OCI-LY3 (cell line): Measurements from ENCODE around the gene LILRB3.
"Not testable (repeated sequence)": the region's sequence is repeated elsewhere in the genome, so short reads cannot be mapped to it uniquely, and the experiment has no call there.

ENCODE experiments used
- H2AFZ ChIP-seq: fragments of 200-600, 300-600 bp; shearing (Covaris generic); 2 replicates; pipeline ENCODE4 v1.6.0; 2014; ENCODE audit warnings: antibody characterized with exemption, low read depth, low read length
- H3K27ac ChIP-seq: fragments of 200-600, 300-600 bp; sonication (generic); 2 replicates; pipeline ENCODE4 v1.5.1; 2014; ENCODE audit warnings: mild to moderate bottlenecking, low read length, moderate library complexity, mixed read lengths
- H3K27me3 ChIP-seq: fragments of 200-600, 300-600 bp; sonication (generic); 2 replicates; pipeline ENCODE4 v1.6.1; 2014; ENCODE audit warnings: low read depth, low read length, mixed read lengths
- H3K36me3 ChIP-seq: fragments of 200-600, 300-600 bp; sonication (generic); replicated peaks from 2 replicates; pipeline ENCODE3; 2014; ENCODE audit warnings: low read depth, low read length, mixed read lengths
- H3K4me1 ChIP-seq: fragments of 300-600, 200-600 bp; sonication (generic); 2 replicates; pipeline ENCODE4 v1.6.1; 2014; ENCODE audit warnings: low read length, mixed read lengths
- H3K4me2 ChIP-seq: fragments of 200-600, 300-600 bp; sonication (generic); 2 replicates; pipeline ENCODE4 v1.6.1; 2014; ENCODE audit warnings: low read length, mixed read lengths
- H3K4me3 ChIP-seq: fragments of 300-600, 200-600 bp; sonication (generic); 2 replicates; pipeline ENCODE4 v1.5.1; 2014; ENCODE audit warnings: antibody characterized with exemption, mild to moderate bottlenecking, low read length, moderate library complexity
- H3K79me2 ChIP-seq: fragments of 300-600, 200-600 bp; shearing (Covaris generic); 2 replicates; pipeline ENCODE4 v1.6.1; 2014; ENCODE audit warnings: mild to moderate bottlenecking, low read length, mixed read lengths
- H3K9ac ChIP-seq: fragments of 300-600, 200-600 bp; shearing (Covaris generic); 2 replicates; pipeline ENCODE4 v1.6.0; 2014; ENCODE audit warnings: mild to moderate bottlenecking, low read length, moderate library complexity
- H3K9me3 ChIP-seq: fragments of 200-600, 300-600 bp; shearing (Covaris generic); 2 replicates; pipeline ENCODE4 v1.6.1; 2014; ENCODE audit warnings: low read length, mixed read lengths; ENCODE audit not compliant: insufficient read depth
- H4K20me1 ChIP-seq: fragments of 200-600, 300-600 bp; sonication (generic); 2 replicates; pipeline ENCODE4 v1.6.1; 2016; ENCODE audit warnings: low read length, mixed read lengths; ENCODE audit not compliant: insufficient read depth
- CTCF ChIP-seq: fragments of 200-600, 300-600 bp; sonication (generic); IDR thresholded peaks from 2 replicates; pipeline ENCODE4 v1.5.1; 2014; ENCODE audit warnings: antibody characterized with exemption, low read length, low read depth
- EZH2phosphoT487 ChIP-seq: fragments of 200-600 bp; shearing (Covaris generic); IDR thresholded peaks from 2 replicates; pipeline ENCODE4 v1.6.1; 2018; ENCODE audit warnings: antibody characterized with exemption, mixed run types, low read depth

Gene LILRB3

GRCh38 chr19:54201172-54201701 lies 21.6 kb downstream of the LILRB3 start:
- Histone ChIP-seq H3K27ac (peak overlapping the region; percentile 79), H3K36me3 (peaks cover 54% of the 10 kb centered on the region), H3K4me2 (peak overlapping the region; percentile 99), H3K27me3 (no peaks in the 10 kb centered on the region), H2AFZ (no peak overlapping the region), H3K9me3 (no peaks in the 10 kb centered on the region), H3K79me2 (peaks cover 70% of the 10 kb centered on the region), H3K4me3 (peak overlapping the region; percentile 80), H3K9ac (peak overlapping the region; percentile 91), H4K20me1 (peaks cover 51% of the 10 kb centered on the region), H3K4me1 (peaks cover 52% of the 10 kb centered on the region)
- TF ChIP-seq EZH2phosphoT487 (no peak), CTCF (no peak)

- Histone ChIP-seq H3K9ac (no peak overlapping the region), H3K4me1 (peaks cover 34% of the 10 kb centered on the region), H2AFZ (no peak overlapping the region), H3K27ac (no peak overlapping the region), H3K4me3 (no peak overlapping the region), H3K36me3 (peaks cover 45% of the 10 kb centered on the region), H3K79me2 (peaks cover 51% of the 10 kb centered on the region), H4K20me1 (peaks cover 32% of the 10 kb centered on the region), H3K27me3 (no peaks in the 10 kb centered on the region), H3K4me2 (peak overlapping the region; percentile 87), H3K9me3 (no peaks in the 10 kb centered on the region)
- TF ChIP-seq CTCF (no peak), EZH2phosphoT487 (no peak)
Observed at GRCh38 chr19:54199401-54199800, 23.4 kb downstream of the LILRB3 start.

- no peaks in the 10 kb centered on the region for H3K9me3 ChIP-seq
- H3K36me3 ChIP-seq, result peaks cover 37% of the 10 kb centered on the region
- H4K20me1 ChIP-seq, result peaks cover 10% of the 10 kb centered on the region
- H3K27me3 ChIP-seq, result no peaks in the 10 kb centered on the region
- H3K4me2 ChIP-seq, result no peak overlapping the region
- H2AFZ ChIP-seq, result no peak overlapping the region
- peaks cover 34% of the 10 kb centered on the region for H3K79me2 ChIP-seq
- H3K4me1 ChIP-seq, result peaks cover 15% of the 10 kb centered on the region
- TF ChIP-seq CTCF, result no peak
- TF ChIP-seq EZH2phosphoT487, result no peak
- no peak overlapping the region for H3K27ac ChIP-seq
- no peak overlapping the region for H3K9ac ChIP-seq
- H3K4me3 ChIP-seq, result no peak overlapping the region
Observed at GRCh38 chr19:54197121-54197520, 25.7 kb downstream of the LILRB3 start.

GRCh38 chr19:54196536-54196935 lies 26.3 kb downstream of the LILRB3 start:
- Histone ChIP-seq H3K4me1 (peaks cover 13% of the 10 kb centered on the region), H4K20me1 (peaks cover 4% of the 10 kb centered on the region), H3K9ac (no peak overlapping the region), H3K4me2 (no peak overlapping the region), H3K9me3 (no peaks in the 10 kb centered on the region), H3K79me2 (peaks cover 34% of the 10 kb centered on the region), H2AFZ (no peak overlapping the region), H3K36me3 (peaks cover 31% of the 10 kb centered on the region), H3K27ac (no peak overlapping the region), H3K4me3 (no peak overlapping the region), H3K27me3 (no peaks in the 10 kb centered on the region)
- no peak for TF ChIP-seq EZH2phosphoT487
- TF ChIP-seq CTCF, result no peak

- Histone ChIP-seq H3K79me2 (peaks cover 15% of the 10 kb centered on the region), H3K36me3 (peaks cover 25% of the 10 kb centered on the region)
- H4K20me1 ChIP-seq, H3K4me3 ChIP-seq, H3K9ac ChIP-seq, H3K27ac ChIP-seq, H2AFZ ChIP-seq, H3K9me3 ChIP-seq, H3K27me3 ChIP-seq, H3K4me2 ChIP-seq, H3K4me1 ChIP-seq: not testable (repeated sequence)
Observed at GRCh38 chr19:54194463-54194862, 28.3 kb downstream of the LILRB3 start.
